CD4-positive, alpha-beta T cell treated with Interleukin-4 for 1 hour (primary cell): Measurements from ENCODE around the gene RAET1G.
A peak's percentile ranks its signal among the peaks of the same experiment; 100 is the strongest.
"Not testable (repeated sequence)": the region's sequence is repeated elsewhere in the genome, so short reads cannot be mapped to it uniquely, and the experiment has no call there.

Experiments used
- DNase-seq, 2 donors: peaks; one replicate each; pipeline ENCODE4 v3.0.0-alpha.2; 2020 to 2022

Gene RAET1G

DNA sequence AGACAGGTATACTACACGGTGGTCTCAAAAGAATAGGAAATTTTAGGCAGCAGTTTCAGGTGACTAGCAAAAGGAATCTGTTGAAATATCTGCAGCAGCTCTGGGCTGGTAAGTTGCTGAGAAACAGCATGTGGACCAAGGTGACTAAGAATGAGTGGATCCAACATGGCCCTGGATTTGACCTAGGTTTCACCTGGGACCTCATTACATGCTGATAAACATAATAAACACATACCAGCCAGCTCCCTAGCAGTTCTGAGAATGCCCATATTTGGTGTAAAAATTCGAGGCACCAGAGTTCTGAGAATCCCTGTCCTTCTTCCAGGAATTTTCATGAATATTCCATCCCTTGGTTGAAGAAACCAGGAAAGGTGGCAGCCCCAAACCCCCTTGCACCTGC lies 30.5 kb upstream of the RAET1G start:
- not testable (repeated sequence) for DNase-seq

DNA sequence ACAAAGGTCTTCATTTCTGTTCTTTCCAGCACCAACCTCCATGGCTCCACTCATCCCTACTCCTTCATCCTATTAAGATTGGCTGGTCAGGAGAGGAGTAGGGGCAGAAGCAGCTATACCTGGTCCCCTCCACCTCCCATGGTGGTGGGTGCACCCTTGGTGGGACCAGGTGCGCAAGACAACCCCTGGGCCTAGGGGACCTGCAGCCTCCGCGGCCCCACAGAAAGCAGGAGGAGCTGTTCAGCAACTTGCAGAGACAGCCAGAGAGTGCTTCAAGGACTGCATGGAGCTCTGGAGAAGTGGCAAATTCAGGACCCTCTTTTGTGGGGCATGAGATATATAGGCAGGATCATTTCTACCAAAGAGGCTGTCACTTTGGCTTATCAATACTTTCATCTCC lies 28.7 kb upstream of the RAET1G start:
- DNase-seq, result no peak

DNA sequence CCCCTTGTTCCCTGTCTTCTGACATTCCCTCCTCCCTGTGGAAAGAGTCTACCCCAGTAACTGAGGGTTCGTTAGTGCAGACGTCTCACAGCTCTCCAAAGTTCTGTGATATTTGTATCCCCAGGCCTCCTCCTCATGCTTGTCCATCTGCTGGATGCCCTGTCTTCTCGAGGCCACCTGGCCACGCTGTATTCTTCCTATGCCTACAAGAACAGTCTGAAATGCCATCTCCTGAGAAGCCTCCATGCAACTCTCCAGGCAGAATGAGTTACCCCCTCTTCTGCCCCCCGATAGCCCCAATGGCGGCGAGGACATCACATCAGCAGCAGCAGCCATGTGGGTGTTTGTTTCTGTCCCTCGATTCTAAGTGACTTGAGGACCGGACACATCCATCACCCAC lies 28.2 kb upstream of the RAET1G start:
- no peak for DNase-seq

DNA sequence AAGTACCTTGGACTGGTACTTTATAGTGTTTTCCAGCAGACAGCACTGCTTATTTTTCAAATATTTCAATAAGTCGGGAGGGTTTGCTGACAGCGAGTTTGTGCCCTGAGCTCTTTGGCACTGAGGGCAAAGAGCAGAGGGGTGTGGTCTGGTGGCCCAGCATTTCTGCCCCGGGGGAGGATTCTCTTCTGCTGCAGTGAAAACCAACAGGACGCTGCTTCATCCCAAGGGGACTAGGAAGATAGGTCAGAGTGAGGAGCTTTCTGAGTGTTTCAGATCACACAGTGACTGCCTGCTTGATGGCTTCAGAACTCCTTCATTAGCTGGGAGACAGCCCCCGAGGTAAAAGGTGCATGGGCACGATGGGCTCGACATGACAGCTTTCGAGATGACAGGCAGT lies 27.5 kb upstream of the RAET1G start:
- DNase-seq, result no peak

DNA sequence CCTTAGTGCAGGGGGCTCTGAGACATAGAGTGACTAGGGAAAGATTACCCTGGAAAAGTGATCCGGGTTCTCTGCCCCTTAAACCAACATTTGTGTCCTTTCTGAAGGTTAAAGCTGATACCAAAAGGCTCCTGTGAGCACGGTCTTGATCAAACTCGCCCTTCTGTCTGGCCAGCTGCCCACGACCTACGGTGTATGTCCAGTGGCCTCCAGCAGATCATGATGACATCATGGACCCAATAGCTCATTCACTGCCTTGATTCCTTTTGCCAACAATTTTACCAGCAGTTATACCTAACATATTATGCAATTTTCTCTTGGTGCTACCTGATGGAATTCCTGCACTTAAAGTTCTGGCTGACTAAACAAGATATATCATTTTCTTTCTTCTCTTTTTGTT lies 25.7 kb upstream of the RAET1G start:
- DNase-seq, result no peak

DNA sequence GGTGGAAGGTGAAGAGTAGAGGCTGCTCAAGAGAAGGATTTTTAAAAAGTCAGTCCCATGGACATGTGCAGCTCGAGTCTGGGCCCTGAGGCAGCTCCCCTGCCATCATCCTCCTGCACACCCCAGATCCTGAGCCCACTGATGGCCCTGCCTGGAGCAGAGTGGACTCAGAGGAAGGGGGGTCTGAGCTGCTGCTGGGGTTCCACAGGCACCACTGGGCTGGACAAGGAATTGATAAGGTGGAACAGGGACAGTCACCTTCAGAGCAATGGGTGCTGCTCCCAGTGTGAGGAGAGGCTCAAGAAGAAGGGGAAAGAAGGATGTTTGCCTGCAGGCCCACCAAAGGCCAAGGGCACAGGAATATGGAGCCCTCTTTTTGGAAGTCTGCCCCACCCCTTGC lies 25.1 kb upstream of the RAET1G start:
- DNase-seq, result no peak

DNA sequence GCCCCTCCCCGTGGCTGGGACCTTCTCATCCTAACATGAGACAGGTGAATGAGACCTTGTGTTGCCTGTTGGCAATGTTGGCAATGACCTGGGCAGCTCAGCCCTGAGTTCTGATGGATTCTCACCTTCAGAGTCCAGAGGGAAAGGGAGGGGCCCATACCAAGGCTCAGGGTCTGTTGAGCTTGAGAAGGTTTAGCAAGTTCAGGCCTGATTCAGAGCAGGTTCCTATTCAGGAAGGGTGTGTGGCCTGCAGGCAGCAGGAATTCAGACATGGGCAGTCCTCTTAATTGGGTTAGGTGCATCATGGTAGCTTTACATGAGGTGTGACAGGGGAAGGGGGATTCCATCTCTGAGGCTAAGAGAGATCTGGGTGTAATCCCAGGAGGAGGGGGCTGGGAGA lies 24.6 kb upstream of the RAET1G start:
- DNase-seq, result not testable (repeated sequence)

DNA sequence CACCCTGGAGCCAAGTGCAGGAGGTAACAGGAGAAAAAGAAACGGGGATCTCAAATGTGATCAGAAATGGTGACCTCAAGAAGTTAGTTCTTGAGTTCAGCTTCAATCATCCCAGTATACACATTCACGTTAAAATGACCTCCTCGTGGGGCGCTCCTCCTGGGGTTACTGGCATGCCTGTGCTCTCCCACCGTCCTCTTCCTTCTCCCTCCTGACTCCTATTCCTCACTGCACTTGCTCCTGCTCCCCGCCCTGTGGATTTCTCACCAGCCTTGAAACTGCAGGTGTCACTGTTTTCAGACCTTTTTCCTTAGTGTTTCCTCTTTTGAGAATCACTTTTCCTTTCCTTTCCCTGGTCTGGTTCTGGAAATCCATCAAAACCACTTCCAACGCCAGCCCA lies 23.7 kb upstream of the RAET1G start:
- DNase-seq, result not testable (repeated sequence)

DNA sequence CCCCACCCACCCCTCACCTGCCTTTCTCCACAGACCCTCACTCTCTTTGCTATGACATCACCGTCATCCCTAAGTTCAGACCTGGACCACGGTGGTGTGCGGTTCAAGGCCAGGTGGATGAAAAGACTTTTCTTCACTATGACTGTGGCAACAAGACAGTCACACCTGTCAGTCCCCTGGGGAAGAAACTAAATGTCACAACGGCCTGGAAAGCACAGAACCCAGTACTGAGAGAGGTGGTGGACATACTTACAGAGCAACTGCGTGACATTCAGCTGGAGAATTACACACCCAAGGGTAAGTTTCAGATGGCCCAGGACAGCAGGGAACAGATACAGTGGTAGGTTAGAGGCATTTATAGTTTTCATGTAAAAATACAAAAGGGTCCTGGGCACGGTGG lies 22.4 kb upstream of the RAET1G start:
- DNase-seq, result not testable (repeated sequence)

DNA sequence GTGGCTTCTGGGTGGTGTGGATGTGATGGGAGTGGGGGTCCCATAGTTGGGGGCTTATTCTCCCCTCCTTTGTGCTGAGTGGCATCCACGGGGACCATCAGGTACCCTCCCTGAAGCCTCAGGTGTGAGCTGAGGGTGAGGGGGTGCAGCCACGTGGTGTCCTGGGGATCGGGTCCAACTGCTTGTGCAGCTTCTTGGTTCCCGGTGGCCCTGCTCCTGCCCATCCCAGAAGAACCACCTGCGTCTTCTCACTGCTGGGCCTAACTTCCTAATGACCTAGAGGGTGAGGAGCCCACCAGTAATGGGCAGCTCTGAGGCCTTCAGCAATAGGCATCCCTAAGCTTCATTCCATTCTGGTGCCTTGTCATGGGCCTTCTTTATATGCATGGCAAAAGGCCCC lies 20.4 kb upstream of the RAET1G start:
- not testable (repeated sequence) for DNase-seq

DNA sequence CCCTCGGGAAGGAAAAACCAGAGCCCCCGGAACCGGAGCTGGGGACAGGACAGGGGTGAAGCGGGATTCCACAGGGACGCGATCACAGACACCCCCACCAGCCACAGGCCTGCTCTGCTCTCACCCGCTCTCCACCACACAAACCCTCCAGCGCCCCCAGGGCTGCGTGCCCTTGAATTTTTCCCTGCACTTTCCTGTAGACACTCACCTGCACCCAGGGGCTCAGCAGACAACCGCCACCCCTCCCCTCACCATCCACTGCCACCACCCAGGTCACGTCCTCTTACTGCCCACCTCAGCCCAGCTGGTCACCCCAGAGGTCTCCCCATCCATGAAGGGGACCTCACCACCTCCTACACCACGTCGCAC lies 19.5 kb upstream of the RAET1G start:
- no peak for DNase-seq

DNA sequence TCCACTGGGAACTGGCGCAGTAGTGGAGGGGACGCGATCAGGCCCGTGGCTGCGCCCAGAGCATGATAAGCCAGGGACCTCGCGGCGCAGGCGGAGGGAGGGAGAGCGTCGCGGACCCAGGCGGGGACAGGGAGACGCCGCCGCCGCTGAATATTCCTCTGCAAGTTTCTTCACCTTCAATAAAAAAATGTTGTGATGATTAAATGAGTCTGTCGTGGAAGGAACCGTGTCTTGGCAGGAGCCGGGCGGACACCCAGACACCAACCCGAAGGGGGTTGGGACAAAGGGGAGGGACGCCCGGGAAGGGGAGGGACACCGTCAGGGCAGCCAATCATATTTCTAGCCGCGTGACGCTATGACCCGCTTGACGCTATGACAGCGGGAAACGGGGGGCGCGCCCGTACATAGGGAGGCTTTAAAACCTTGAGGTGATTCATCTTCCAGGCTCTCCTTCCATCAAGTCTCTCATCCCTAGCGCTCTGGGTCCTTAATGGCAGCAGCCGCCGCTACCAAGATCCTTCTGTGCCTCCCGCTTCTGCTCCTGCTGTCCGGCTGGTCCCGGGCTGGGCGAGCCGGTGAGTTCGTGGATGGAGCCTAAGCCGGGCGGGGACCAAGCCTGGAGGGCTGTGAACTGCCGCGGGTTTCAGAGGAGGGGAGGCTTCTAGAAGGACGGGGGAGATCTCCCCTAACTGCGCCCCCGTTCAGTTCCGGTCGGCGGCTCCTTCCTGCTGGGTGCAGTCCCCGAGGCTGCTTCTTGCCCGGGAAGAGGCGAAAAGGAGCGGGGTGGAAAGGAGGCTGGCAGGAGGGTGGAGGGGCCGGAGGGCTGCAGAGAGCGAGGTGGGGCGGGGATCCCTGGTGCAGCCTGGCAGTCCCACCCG lies 18.9 kb upstream of the RAET1G start, which contains the start of gene ULBP2:
ULBP2 (plus strand) TSS at position 432 of the 878 bp plus-strand sequence; CDS start at position 491, 59 bp downstream.
- peak; percentile 94 to 95 for DNase-seq

DNA sequence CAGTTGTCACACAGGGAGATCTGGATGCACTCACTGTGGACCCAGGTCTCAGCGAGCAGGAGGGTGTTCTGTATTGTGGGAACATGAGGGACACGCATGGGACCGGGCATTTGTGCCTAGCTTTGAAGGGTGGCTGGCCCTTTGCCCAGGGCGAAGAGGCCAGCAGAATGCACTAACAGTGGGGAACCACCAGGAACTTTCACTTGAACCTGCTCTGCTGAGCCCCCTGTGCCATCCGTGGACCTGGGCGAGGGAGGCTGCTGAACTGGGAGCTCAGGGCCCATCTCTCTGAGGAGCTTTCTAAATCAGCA lies 17.7 kb upstream of the RAET1G start:
- no peak for DNase-seq

DNA sequence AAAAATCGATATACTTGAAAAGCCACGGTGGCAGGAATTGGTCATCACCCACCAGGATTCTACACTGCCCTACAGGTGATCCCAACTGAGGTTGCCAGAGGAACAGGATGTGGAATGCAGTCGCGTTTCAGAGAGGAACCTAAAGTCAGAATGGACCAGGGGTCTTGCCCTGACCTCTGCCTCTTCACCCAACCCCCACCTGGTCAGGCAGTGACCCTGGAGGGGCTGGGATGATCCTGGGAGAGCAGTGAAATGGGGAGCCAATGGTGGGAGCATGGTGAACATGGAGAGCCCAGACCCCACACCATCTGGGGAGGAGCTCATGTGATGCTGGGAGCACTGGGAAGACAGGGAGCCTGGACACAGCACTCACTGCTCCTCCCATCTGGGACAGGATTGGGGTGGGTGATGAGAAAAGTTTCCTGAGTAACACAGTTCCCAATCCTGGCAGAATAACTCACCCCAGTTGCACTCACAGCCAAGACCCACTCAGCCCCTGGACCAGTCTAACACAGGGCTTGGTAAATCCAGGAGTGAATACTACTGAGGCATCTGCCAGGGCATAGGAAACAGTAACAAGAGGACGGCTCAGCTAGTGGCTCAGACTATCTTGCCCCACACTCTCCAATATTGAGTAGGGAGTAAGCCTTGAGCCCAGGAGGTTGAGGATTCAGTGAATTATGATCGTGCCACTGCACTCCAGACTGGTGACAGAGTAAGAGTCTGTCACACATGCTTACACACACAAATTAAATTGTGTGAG lies 17.2 kb upstream of the RAET1G start:
- no peak for DNase-seq

DNA sequence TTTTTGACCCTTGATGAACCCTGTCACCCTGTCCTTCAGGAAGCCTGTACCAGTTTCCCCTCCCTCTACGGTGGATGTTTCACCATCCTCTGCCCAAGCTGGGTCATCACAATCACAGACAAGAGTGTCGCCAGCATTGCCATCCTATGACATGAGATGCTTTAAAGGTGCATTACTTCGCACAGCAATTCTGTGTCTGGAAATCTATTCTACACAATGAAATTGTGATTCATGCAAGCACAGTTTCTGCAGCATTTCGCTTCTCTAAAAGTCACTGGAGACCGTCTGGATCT lies 16.4 kb upstream of the RAET1G start:
- DNase-seq, result no peak

DNA sequence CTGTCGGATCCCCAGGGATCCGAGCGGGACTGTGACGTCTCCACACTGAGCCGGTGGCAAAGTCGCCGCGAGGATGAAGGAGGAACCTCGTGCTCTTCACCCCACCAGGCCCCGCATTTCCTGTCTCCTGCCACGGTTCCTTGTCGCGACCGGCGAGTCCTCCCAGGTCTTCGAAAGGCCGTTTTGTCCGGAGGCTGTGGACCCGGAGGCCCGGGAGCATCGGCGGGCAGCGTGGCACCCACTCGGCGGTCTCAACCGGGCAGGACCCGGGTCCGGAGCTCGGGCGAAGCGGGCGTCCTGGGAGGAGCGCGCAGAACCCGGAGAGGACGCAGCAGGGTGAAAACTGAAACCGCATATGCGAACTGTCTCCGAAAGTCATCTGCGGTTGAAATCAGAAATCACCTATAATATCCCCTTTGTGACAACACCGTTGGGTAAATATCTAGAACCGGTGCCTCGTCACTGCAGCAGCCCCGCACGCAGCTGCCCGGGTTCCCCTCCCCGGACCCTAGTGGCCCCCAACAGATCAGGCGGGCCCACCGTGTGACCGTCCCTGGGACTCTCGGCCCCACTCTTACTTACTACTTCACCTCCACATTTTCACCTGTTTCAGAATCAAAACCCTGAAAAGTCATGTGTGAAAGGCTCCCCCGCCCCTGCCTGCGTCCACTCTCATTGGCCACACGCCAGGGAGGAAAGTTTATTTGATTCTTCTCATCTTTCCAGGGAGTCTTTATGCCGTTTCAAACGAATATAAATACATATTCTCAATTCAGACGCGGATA lies 15.8 kb upstream of the RAET1G start:
- DNase-seq, result peak; percentile 75 to 81

DNA sequence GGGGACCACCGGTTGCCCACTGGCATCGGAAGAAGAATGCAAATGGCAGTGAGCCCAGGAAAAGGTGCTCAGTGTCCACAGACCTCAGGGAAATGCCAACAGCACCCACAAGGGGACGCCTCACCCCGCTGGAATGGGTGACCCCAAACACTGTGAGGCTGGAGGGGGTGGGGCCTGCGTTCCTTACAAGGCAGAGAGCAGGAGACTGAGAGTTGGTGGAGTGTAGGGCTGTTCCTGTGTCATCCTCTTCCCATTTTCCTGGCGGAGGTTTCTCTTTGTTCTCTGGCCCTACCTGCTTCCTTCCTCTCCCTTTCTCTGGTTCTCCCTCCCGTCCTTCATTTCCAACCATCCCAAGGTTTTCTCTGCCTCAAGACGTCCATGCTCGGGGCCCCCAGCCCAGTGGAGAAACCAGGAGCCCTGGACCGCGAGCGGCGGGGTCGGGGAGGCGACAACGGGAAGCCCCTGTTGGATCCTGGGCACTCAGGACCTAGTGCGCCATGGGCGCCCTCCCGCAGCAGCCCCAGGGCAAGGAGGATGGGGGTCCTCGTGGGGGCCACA lies 15.2 kb upstream of the RAET1G start:
- DNase-seq, result not testable (repeated sequence)

DNA sequence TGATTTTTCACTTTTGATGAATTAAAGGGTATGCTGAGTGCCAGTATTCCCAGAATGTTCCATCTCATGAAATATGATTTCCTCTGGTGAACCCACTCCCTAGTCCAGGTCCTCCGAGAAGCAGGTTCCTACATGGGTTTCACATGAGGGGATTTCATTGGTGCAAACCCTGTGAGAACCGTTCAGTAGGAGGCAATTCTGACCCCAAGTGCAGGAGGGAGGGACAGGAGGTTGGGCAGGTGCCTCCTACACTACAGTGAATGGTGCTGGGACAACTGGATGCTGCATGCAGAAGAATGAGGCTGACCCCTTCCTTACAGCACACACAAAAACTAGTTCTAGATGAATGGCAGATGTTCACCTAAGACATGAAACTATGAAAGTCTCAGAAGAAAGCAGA lies 13.8 kb upstream of the RAET1G start:
- DNase-seq, result no peak

DNA sequence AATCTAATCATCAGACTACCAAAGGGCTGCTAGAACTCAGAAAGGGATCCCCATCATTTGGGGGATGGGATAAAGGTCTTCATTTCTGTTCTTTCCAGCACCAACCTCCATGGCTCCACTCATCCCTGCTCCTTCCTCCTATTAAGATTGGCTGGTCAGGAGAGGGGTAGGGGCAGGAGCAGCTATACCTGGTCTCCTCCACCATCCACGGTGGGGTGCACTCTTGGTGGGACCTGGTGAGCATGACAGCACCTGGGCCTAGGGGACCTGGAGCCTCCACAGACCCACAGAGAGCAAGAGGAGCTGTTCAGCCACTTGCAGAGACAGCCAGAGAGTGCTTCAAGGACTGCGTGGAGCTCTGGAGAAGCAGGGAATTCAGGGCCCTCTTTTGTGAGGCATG lies 12.7 kb upstream of the RAET1G start:
- no peak for DNase-seq

DNA sequence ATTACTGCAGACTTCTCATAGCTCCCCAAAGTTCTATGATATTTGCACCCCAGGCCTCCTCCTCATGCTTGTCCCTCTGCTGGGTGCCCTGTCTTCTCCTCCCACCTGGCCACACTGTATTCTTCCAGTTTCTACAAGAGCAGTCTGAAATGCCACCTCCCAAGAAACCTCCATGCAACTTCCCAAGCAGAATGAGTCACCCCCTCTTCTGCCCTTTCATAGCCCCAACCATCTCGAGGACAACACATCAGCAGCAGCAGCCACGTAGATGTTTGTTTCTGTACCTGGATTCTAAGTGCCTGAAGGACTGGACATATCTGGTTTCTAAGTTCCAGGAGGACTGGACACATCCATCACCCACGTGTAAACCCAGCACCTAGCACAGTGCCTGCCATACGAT lies 12.3 kb upstream of the RAET1G start:
- no peak for DNase-seq

DNA sequence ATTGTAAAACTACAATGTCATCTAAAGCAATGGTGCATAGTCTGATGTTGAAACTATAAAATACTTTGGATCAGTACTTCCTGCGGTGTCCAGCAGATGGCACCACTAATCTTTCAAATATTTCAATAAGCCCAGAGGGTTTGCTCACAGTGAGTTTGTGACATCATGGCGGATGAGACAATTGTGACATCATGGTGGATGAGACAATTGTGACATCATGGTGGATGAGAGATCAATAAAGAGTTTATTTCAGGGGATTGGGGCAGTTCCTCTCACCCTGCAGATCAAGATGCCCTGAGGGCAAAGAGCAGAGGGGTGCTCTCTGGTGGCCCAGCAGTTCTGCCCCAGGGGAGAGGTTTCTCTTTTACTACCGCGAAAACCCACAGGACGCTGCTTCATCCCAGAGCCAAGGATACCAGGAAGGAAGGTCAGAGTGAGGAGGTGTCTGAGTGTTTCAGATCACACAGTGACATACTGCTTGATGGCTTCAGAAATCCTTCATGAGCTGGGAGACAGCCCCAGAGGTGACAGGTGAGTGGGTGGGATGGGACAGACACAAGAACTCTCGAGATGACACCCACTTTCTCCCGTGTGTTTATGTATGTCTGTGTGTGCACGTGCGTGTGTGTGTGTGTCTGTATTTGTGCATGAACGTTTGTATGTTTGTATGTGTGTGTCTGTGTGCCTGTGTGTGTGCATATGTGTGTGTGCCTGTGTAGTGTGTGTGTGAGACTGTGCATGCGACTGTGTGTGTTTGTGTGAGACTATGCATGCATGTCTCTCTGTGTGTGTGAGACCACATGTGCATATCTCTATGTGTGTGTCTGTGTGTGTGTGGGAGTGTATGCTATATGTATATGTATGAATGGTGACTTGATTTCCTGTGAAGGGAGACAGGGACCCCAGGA lies 11.6 kb upstream of the RAET1G start:
- peak; percentile 77 to 83 for DNase-seq

DNA sequence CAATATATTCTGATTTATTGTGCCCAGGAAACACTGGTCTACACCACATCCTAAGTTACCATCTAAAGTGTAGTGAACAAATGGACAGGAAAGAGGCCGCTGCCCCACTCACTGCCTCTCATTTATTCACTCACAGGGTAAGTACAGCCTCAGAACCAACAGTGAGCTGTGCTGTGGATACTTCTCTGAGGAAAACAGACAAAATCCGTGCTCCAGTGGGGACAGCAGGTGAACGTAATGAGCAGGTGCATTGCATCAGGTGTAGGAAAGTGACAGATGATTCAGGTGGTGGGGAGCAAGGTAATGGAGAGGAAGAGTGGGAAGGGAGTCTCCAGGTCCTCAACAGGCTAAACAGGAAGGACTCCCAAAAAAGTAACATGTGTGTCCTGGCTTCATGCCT lies 10.5 kb upstream of the RAET1G start:
- no peak for DNase-seq
